GM23248 (cell line): ENCODE data around the gene DUSP22.

Experiments
- EZH2 ChIP-seq: fragments of 200-600 bp; sonication (generic); IDR thresholded peaks from 2 replicates; pipeline ENCODE4 v1.6.1; 2018; ENCODE audit warnings: antibody characterized with exemption, mild to moderate bottlenecking; ENCODE audit not compliant: insufficient read depth, poor library complexity, severe bottlenecking
- EZH2phosphoT487 ChIP-seq: fragments of 200-600 bp; sonication (generic); IDR thresholded peaks from 2 replicates; pipeline ENCODE4 v1.6.1; 2018; ENCODE audit warnings: antibody characterized with exemption, moderate library complexity, mild to moderate bottlenecking, low read depth; ENCODE audit not compliant: insufficient read depth

DNA sequence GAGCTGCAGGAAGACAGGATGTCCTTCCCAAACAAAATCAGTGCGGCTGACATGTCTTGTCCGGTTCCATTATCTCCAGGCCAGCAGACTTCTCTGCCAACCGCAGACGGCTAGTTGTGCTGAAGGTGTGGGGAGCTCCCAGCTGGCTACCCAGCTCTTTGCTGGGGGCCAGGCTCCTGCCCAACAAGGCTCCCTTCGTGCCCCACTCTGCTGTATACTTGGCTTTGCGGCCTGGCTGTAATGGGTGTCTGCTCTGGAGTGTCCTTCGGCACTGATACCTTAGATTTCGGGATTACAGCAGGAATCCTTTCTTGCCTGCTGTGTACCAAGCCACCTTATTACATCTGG, 50.5 kb downstream of the DUSP22 start:
- no peak for TF ChIP-seq EZH2
- no peak for TF ChIP-seq EZH2phosphoT487
